ENCODE measurements around the gene KLK7. TPM values are rescaled to one million over a fixed set of nuclear protein-coding genes. Genes with fewer than 3 reads are reported as not detected.

KLK7 gene
- total RNA-seq, 8 experiments from 2014 or later, result 0.13 TPM; not detected in 7

DNA sequence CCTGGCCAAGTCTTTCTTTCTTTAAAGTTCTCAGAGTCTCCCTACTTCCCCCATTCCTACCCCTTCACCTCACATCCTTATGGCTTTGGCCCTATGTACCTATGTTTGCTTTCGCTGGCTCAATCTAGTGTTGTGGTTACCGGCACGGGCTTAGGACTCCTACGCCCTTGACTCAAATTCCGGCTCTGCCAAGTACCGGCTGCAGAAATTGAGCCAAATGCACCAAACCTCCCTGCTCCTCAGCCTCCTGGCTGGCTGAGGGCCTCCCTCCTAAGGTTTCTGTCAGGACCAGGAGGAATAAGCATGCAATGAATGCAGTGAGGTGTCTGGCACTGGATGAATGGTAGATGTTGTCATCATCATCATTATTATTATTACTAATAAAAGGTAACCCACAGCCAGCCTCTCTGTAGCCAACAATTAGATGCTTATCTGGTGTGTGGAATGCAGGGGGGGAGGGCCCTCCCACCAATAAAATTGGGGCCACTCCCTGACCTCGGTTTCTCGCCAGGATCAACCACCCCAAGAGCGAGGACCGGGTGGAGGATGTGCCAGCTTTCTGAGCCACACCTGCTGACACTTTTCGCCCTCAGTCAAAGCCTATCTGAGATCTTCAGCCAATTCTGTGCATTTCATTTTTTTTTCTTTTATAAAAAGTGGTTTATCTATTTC, 51.6 kb downstream of the KLK7 start:
- Histone ChIP-seq H3K4me3 (no peak overlapping the region), H3K27ac (no peak overlapping the region), H3K4me1 (replicated peaks in 1 of 2) (no peaks in the 10 kb centered on the region)
- no peak for ATAC-seq (replicated peaks in 6 of 8)
- in situ Hi-C loops (cut with MboI; ENCODE audit: low pct_unique_long_range_greater_than_20kb in 2 of 9, low sequenced_read_pairs in 9 of 9, unreplicated experiment in 9 of 9), result loop anchor here in 2 of 9 experiments (10.0 to 25.0 kb wide), 2 partner anchors 163 to 570 kb away; partner anchors contain the start of gene NAPSA (in 1 of the 2)
- WGBS, 10 experiments, result 13 to 100% (median 83%) methylated on average over 1 to 6 of the region's 11 CpGs; no CpG with 5 or more reads in 1 of the 10 experiments

GRCh38 chr19:50931023-50931422, 52.7 kb downstream of the KLK7 start:
- Histone ChIP-seq H3K27ac (no peak overlapping the region), H3K4me1 (replicated peaks in 1 of 2) (no peaks in the 10 kb centered on the region), H3K4me3 (no peak overlapping the region)
- in situ Hi-C loops (cut with MboI; ENCODE audit: low pct_unique_long_range_greater_than_20kb in 2 of 9, low sequenced_read_pairs in 9 of 9, unreplicated experiment in 9 of 9), result loop anchor here in 2 of 9 experiments (10.0 to 25.0 kb wide), 2 partner anchors 164 to 569 kb away; partner anchors contain the start of gene NAPSA (in 1 of the 2)
- no peak for ATAC-seq (replicated peaks in 6 of 8)

DNA sequence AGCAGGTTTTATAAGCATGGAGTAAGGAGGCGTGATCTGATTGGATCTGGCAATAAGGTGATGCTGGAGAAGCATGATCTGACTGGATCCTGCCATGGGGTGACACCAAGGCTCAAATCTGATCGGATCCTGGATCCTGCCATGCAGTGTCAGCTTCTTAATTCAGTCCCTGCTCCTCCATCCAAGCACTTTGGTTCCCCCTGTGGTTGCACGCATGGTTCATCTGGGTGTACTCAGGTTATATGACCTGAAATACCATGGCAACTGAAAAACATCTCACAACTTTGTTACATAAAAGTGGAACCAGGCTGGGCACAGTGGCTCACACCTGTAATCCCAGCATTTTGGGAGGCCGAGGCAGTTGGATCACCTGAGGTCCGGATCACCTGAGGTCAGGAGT, 54.9 kb downstream of the KLK7 start:
- ATAC-seq (replicated peaks in 6 of 8), result no peak
- no peaks in the 10 kb centered on the region for H3K4me1 ChIP-seq (replicated peaks in 1 of 2)
- H3K27ac ChIP-seq, result no peak overlapping the region
- WGBS, 10 experiments, result 40 to 100% (median 80%) methylated on average over 1 to 4 of the region's 5 CpGs; no CpG with 5 or more reads in 1 of the 10 experiments
- H3K4me3 ChIP-seq, result no peak overlapping the region
- in situ Hi-C loops (cut with MboI; ENCODE audit: low pct_unique_long_range_greater_than_20kb in 2 of 9, low sequenced_read_pairs in 9 of 9, unreplicated experiment in 9 of 9), result loop anchor here in 1 of 9 experiments (25.0 kb wide), 1 partner anchor 567 kb away; the partner anchor contains the start of gene NAPSA

Other genes with a start within 250 kb of the KLK7 start
- under 1 TPM in 3 of 8 experiments, not detected in 5; 0.11 to 0.41 (median 0.38) TPM for gene GPR32, start 213.5 kb downstream of the KLK7 start, total RNA-seq
- gene ACP4, start 193.5 kb downstream of the KLK7 start, total RNA-seq, result under 1 TPM in 1 of 8 experiments, not detected in 7; 0.31 TPM
- gene KLK1, start 160.1 kb downstream of the KLK7 start, total RNA-seq, result 1 to 10 TPM in 1 of 8 experiments, under 1 TPM in 5, not detected in 2; 0.25 to 1.6 (median 0.44) TPM
- gene KLK15, start 150.3 kb downstream of the KLK7 start, total RNA-seq, result under 1 TPM in 6 of 8 experiments, not detected in 2; 0.23 to 0.90 (median 0.36) TPM
- 1 to 10 TPM in 3 of 8 experiments, under 1 TPM in 3, not detected in 2; 0.60 to 3.2 (median 1.2) TPM for gene KLK3, start 129.0 kb downstream of the KLK7 start, total RNA-seq
- gene KLK2, start 110.5 kb downstream of the KLK7 start, total RNA-seq, result 1 to 10 TPM in 3 of 8 experiments, under 1 TPM in 4, not detected in 1; 0.11 to 3.2 (median 0.81) TPM
- gene KLK4, start 72.5 kb downstream of the KLK7 start, total RNA-seq, result 1 to 10 TPM in 2 of 8 experiments, under 1 TPM in 4, not detected in 2; 0.38 to 1.5 (median 0.57) TPM
- under 1 TPM in 2 of 8 experiments, not detected in 6; 0.45 to 0.47 TPM for gene KLK5, start 30.9 kb downstream of the KLK7 start, total RNA-seq
- gene KLK6, start 14.3 kb downstream of the KLK7 start, total RNA-seq, result under 1 TPM in 5 of 8 experiments, not detected in 3; 0.13 to 0.59 (median 0.21) TPM
- gene KLK8, start 17.7 kb upstream of the KLK7 start, total RNA-seq, result not detected
- under 1 TPM; 0.14 to 0.81 (median 0.37) TPM for gene KLK10, start 35.8 kb upstream of the KLK7 start, total RNA-seq
- gene KLK11, start 42.7 kb upstream of the KLK7 start, total RNA-seq, result 1 to 10 TPM in 1 of 8 experiments, under 1 TPM in 4, not detected in 3; 0.25 to 1.5 (median 0.46) TPM
- gene KLK12, start 51.1 kb upstream of the KLK7 start, total RNA-seq, result under 1 TPM in 1 of 8 experiments, not detected in 7; 0.43 TPM
- 10 to 100 TPM in 1 of 8 experiments, 1 to 10 TPM in 1, under 1 TPM in 2, not detected in 4; 0.38 to 11.3 (median 1.5) TPM for gene KLK13, start 81.2 kb upstream of the KLK7 start, total RNA-seq
- under 1 TPM in 5 of 8 experiments, not detected in 3; 0.16 to 0.85 (median 0.46) TPM for gene KLK14, start 99.0 kb upstream of the KLK7 start, total RNA-seq
- gene CTU1, start 124.5 kb upstream of the KLK7 start, total RNA-seq, result 1 to 10 TPM; 1.7 to 4.0 (median 2.5) TPM
- gene SIGLEC9, start 141.0 kb upstream of the KLK7 start, total RNA-seq, result under 1 TPM in 3 of 8 experiments, not detected in 5; 0.09 to 0.33 (median 0.21) TPM
- gene SIGLEC7, start 158.4 kb upstream of the KLK7 start, total RNA-seq, result 1 to 10 TPM in 1 of 8 experiments, under 1 TPM in 2, not detected in 5; 0.20 to 1.2 (median 0.33) TPM
- 10 to 100 TPM in 1 of 8 experiments, 1 to 10 TPM in 2, under 1 TPM in 3, not detected in 2; 0.09 to 26.1 (median 2.7) TPM for gene CD33, start 241.2 kb upstream of the KLK7 start, total RNA-seq

All from motor neuron (in vitro differentiated cells).